GM21825 (cell line): ENCODE results near the gene NACC2.

ENCODE experiments used
- ATAC-seq: cut with Tn5 transposase; IDR thresholded peaks from one replicate; pipeline ENCODE4 v1.9.1; 2021; ENCODE audit warnings: mild to moderate bottlenecking, moderate library complexity; ENCODE audit not compliant: unreplicated experiment

NACC2 gene

GRCh38 chr9:136059321-136059791 lies 35.7 kb downstream of the NACC2 start:
- no peak for ATAC-seq

GRCh38 chr9:136058801-136059302 lies 36.2 kb downstream of the NACC2 start:
- ATAC-seq: no peak

GRCh38 chr9:136058084-136058483 lies 37.0 kb downstream of the NACC2 start:
- no peak for ATAC-seq

GRCh38 chr9:136057236-136058081 lies 37.6 kb downstream of the NACC2 start:
- no peak for ATAC-seq

GRCh38 chr9:136056546-136057235 lies 38.4 kb downstream of the NACC2 start:
- no peak for ATAC-seq

- no peak for ATAC-seq
These were observed 39.2 kb downstream of the NACC2 start for GRCh38 chr9:136055715-136056545.

GRCh38 chr9:136054798-136055714 lies 40.0 kb downstream of the NACC2 start:
- ATAC-seq: no peak

GRCh38 chr9:136054146-136054545 lies 40.9 kb downstream of the NACC2 start:
- no peak for ATAC-seq

- no peak for ATAC-seq
These were observed 41.3 kb downstream of the NACC2 start for GRCh38 chr9:136053757-136054142.

GRCh38 chr9:136052991-136053756 lies 41.9 kb downstream of the NACC2 start:
- no peak for ATAC-seq

- no peak for ATAC-seq
These were observed 42.6 kb downstream of the NACC2 start for GRCh38 chr9:136052472-136052880.

GRCh38 chr9:136051837-136052471 lies 43.1 kb downstream of the NACC2 start:
- ATAC-seq: no peak

- ATAC-seq: no peak
These were observed 43.6 kb downstream of the NACC2 start for GRCh38 chr9:136051453-136051836.

- no peak for ATAC-seq
These were observed 44.2 kb downstream of the NACC2 start for GRCh38 chr9:136050701-136051452.

- ATAC-seq: no peak
These were observed 44.8 kb downstream of the NACC2 start for GRCh38 chr9:136050266-136050700.

GRCh38 chr9:136049491-136050265 lies 45.4 kb downstream of the NACC2 start:
- no peak for ATAC-seq
